Vagina (tissue), 2 donors: ENCODE results near the gene BST2. TPM values are rescaled to one million over a fixed set of nuclear protein-coding genes. Genes with fewer than 3 reads are reported as not detected.
A peak's percentile ranks its signal among the peaks of the same experiment; 100 is the strongest.

Experiments
- DNase-seq, 2 donors: peaks; one replicate each; pipeline ENCODE4 v3.0.0-alpha.2; 2017; ENCODE audit errors: extremely low spot score in 2 of 2
- H3K27ac ChIP-seq: fragments of 200-600 bp; sonication (generic); one replicate; pipeline ENCODE4 v1.5.1; 2019
- H3K27me3 ChIP-seq: fragments of 200-600 bp; sonication (generic); one replicate; pipeline ENCODE4 v1.5.1; 2019
- H3K36me3 ChIP-seq, 2 donors: fragments of 200-600 bp; sonication (generic); one replicate each; pipeline ENCODE4 v1.5.1; 2017 to 2019
- H3K4me1 ChIP-seq: fragments of 200-600 bp; sonication (generic); one replicate; pipeline ENCODE4 v1.5.1; 2019
- H3K4me3 ChIP-seq, 2 donors: fragments of 200-600 bp; sonication (generic); 1 replicate in 1 of 2; 2 replicates in 1 of 2; pipeline ENCODE4 v1.5.1; 2016 to 2019
- H3K9me3 ChIP-seq: fragments of 200-600 bp; sonication (generic); one replicate; pipeline ENCODE4 v1.5.1; 2019
- CTCF ChIP-seq, 3 experiments: fragments of 450-650 bp in 2 of 3; fragments of 200-600 bp in 1 of 3; sonication (generic) in 1 of 3; IDR thresholded peaks; one replicate each; pipeline ENCODE4 v1.5.1; 2017 to 2019; ENCODE audit warnings: antibody characterized with exemption in 3 of 3, mild to moderate bottlenecking in 2 of 3, moderate library complexity in 2 of 3
- POLR2A ChIP-seq, 2 donors: fragments of 450-650 bp; IDR thresholded peaks; one replicate each; pipeline ENCODE4 v1.6.1; 2017; ENCODE audit warnings: antibody characterized with exemption in 2 of 2, mild to moderate bottlenecking in 2 of 2, moderate library complexity in 2 of 2
- POLR2AphosphoS5 ChIP-seq, 2 donors: sonication (generic); formaldehyde crosslinking; IDR thresholded peaks; one replicate each; pipeline ENCODE4 v1.9.0; 2017; ENCODE audit warnings: antibody characterized with exemption in 2 of 2, mild to moderate bottlenecking in 2 of 2, low read depth in 1 of 2; ENCODE audit not compliant: insufficient read depth in 1 of 2
- intact Hi-C: fragments of 100-400 bp; cut with DNase I; formaldehyde crosslinking; loops from one replicate; pipeline ENCODE4 v1.15.1; 2023
- total RNA-seq: library from RNA; depleted of rRNA; stranded (reverse); fragments of >200 nt; gene quantifications from one replicate; pipeline ENCODE4 v1.2.3, GENCODE V29; 2016

BST2 gene, protein sequence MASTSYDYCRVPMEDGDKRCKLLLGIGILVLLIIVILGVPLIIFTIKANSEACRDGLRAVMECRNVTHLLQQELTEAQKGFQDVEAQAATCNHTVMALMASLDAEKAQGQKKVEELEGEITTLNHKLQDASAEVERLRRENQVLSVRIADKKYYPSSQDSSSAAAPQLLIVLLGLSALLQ
- total RNA-seq: 88.4 TPM

GRCh38 chr19:17405250-17406045 lies at the start of gene BST2:
TSS of gene BST2 (minus strand) at chr19:17405630. CDS start at chr19:17405575, 55 bp downstream.
- Histone ChIP-seq H3K9me3 (no peaks in the 10 kb centered on the region), H3K36me3 (no peaks in the 10 kb centered on the region), H3K4me1 (peaks cover 12% of the 10 kb centered on the region), H3K4me3 (peak within 1 kb of the TSS; percentile 44 to 45), H3K27ac (peak within 1 kb of the TSS; percentile 83), H3K27me3 (no peaks in the 10 kb centered on the region)
- intact Hi-C loops: no loop called here
- no peak for DNase-seq
- TF ChIP-seq POLR2AphosphoS5 (IDR thresholded peaks at IDR 0.05; ENCODE audit: insufficient read depth in 1 of 2, low read depth in 1 of 2) (peak; percentile 63 to 72), POLR2A (IDR thresholded peaks at IDR 0.05) (no peak)

GRCh38 chr19:17454576-17455071 lies 49.2 kb upstream of the BST2 start:
- Histone ChIP-seq H3K27ac (no peak overlapping the region), H3K4me1 (peaks cover 18% of the 10 kb centered on the region), H3K27me3 (peaks cover 9% of the 10 kb centered on the region), H3K36me3 (no peaks in the 10 kb centered on the region), H3K9me3 (no peaks in the 10 kb centered on the region), H3K4me3 (no peak overlapping the region)
- TF ChIP-seq POLR2AphosphoS5 (IDR thresholded peaks at IDR 0.05; ENCODE audit: insufficient read depth in 1 of 2, low read depth in 1 of 2): no peak
- TF ChIP-seq CTCF (IDR thresholded peaks at IDR 0.05): no peak
- no peak for TF ChIP-seq POLR2A (IDR thresholded peaks at IDR 0.05)
- DNase-seq: no peak
- intact Hi-C loops: no loop called here

- Histone ChIP-seq H3K9me3 (no peaks in the 10 kb centered on the region), H3K4me3 (no peak overlapping the region), H3K36me3 (no peaks in the 10 kb centered on the region), H3K27me3 (peaks cover 9% of the 10 kb centered on the region), H3K4me1 (peaks cover 26% of the 10 kb centered on the region), H3K27ac (no peak overlapping the region)
- no peak for DNase-seq
- TF ChIP-seq POLR2AphosphoS5 (IDR thresholded peaks at IDR 0.05; ENCODE audit: insufficient read depth in 1 of 2, low read depth in 1 of 2) (no peak), POLR2A (IDR thresholded peaks at IDR 0.05) (no peak), CTCF (IDR thresholded peaks at IDR 0.05) (no peak)
- intact Hi-C loops: no loop called here
Observed at GRCh38 chr19:17451820-17452219, 46.4 kb upstream of the BST2 start.

GRCh38 chr19:17450264-17451075 lies 45.0 kb upstream of the BST2 start:
- H3K27ac ChIP-seq: peak overlapping the region; percentile 53
- intact Hi-C loops: no loop called here
- no peaks in the 10 kb centered on the region for H3K9me3 ChIP-seq
- H3K36me3 ChIP-seq: no peaks in the 10 kb centered on the region
- no peak overlapping the region for H3K4me3 ChIP-seq
- no peak for TF ChIP-seq POLR2A (IDR thresholded peaks at IDR 0.05)
- peak in 1 of 2 donors; percentile 67 for TF ChIP-seq POLR2AphosphoS5 (IDR thresholded peaks at IDR 0.05; ENCODE audit: insufficient read depth in 1 of 2, low read depth in 1 of 2)
- peaks cover 21% of the 10 kb centered on the region for H3K4me1 ChIP-seq
- H3K27me3 ChIP-seq: peaks cover 3% of the 10 kb centered on the region
- no peak for DNase-seq

GRCh38 chr19:17448131-17448967 lies 42.9 kb upstream of the BST2 start, which contains the start of gene TMEM221:
TSS of gene TMEM221 (minus strand) at chr19:17448668. CDS start at chr19:17448462, 206 bp downstream.
- DNase-seq: no peak
- intact Hi-C loops: no loop called here
- no peak within 1 kb of the TSS for H3K27ac ChIP-seq
- H3K4me1 ChIP-seq: peaks cover 12% of the 10 kb centered on the region
- no peaks in the 10 kb centered on the region for H3K27me3 ChIP-seq
- peak within 1 kb of the TSS; percentile 46 to 59 for H3K4me3 ChIP-seq
- no peaks in the 10 kb centered on the region for H3K36me3 ChIP-seq
- no peak for TF ChIP-seq POLR2A (IDR thresholded peaks at IDR 0.05)
- TF ChIP-seq CTCF (IDR thresholded peaks at IDR 0.05): peak in 1 of 3 experiments; percentile 15
- TF ChIP-seq POLR2AphosphoS5 (IDR thresholded peaks at IDR 0.05; ENCODE audit: insufficient read depth in 1 of 2, low read depth in 1 of 2): peak in 1 of 2 donors; percentile 6
- no peaks in the 10 kb centered on the region for H3K9me3 ChIP-seq
